Measurements from ENCODE around the gene TREML4. TPM values are rescaled to one million over a fixed set of nuclear protein-coding genes. Genes with fewer than 3 reads are reported as not detected.

TREML4 gene
- total and polyA plus RNA-seq, 3 donors from 2014 or later, result not detected

DNA sequence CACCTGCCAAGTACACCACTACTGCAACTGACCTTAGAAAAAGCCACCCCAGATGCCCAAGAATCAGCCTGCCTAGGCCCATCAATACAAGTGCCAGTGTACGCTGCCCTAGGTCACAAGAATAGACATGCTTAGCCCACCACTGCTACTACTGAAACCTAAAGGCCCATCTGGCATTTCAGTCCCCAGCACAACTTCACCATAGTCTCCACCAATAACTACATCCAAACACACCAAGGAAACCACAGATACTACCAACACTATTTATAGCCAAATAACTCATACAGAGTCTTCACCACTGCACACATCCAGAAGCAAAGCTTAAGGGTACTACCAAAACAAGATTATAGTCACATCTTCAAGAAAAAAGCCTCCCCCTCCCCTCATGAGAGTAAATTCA, 28.2 kb downstream of the TREML4 start:
- 88 to 100% methylated on average over 1 of the region's 1 CpG for WGBS, 2 donors
- Histone ChIP-seq H3K9me3 (no peaks in the 10 kb centered on the region), H3K4me3 (no peak overlapping the region), H3K27ac (no peak overlapping the region), H3K4me1 (no peaks in the 10 kb centered on the region), H3K27me3 (no peaks in the 10 kb centered on the region), H3K36me3 (ENCODE audit: low read depth, missing control alignments) (no peaks in the 10 kb centered on the region)
- intact Hi-C loops (cut with DNase I; ENCODE audit: low total_unique reads), result no loop called here
- DNase-seq, result no peak
- TF ChIP-seq CTCF (IDR thresholded peaks at IDR 0.05) (no peak), POLR2A (IDR thresholded peaks at IDR 0.05) (no peak)

GRCh38 chr6:41257369-41258195, 29.4 kb downstream of the TREML4 start:
- Histone ChIP-seq H3K4me3 (no peak overlapping the region), H3K27me3 (no peaks in the 10 kb centered on the region), H3K9me3 (no peaks in the 10 kb centered on the region), H3K36me3 (ENCODE audit: low read depth, missing control alignments) (no peaks in the 10 kb centered on the region), H3K27ac (no peak overlapping the region), H3K4me1 (no peaks in the 10 kb centered on the region)
- DNase-seq, result no peak
- intact Hi-C loops (cut with DNase I; ENCODE audit: low total_unique reads), result no loop called here
- TF ChIP-seq POLR2A (IDR thresholded peaks at IDR 0.05), result no peak
- no peak for TF ChIP-seq CTCF (IDR thresholded peaks at IDR 0.05)
- WGBS, 2 donors, result 41 to 47% methylated on average over 2 of the region's 2 CpGs

DNA sequence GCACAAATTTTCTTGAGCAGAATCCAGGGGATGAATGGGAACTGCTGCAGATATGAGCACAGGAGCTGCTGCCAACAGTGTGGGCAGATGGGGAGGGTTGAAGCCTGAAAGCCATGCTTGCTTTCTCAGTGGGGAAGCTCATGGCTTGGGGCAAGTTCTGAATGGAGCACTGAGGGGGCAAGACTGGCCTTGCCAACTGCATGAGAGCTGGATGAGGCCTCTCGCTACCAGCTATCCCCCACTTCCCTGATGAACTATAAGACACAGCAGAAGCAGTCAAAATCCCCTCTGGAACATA, 30.0 kb downstream of the TREML4 start:
- Histone ChIP-seq H3K4me1 (no peaks in the 10 kb centered on the region), H3K36me3 (ENCODE audit: low read depth, missing control alignments) (no peaks in the 10 kb centered on the region), H3K27me3 (no peaks in the 10 kb centered on the region), H3K4me3 (no peak overlapping the region), H3K9me3 (no peaks in the 10 kb centered on the region), H3K27ac (no peak overlapping the region)
- intact Hi-C loops (cut with DNase I; ENCODE audit: low total_unique reads), result no loop called here
- no peak for DNase-seq
- WGBS, 2 donors, result 75 to 100% methylated on average over 1 of the region's 1 CpG
- TF ChIP-seq CTCF (IDR thresholded peaks at IDR 0.05) (no peak), POLR2A (IDR thresholded peaks at IDR 0.05) (no peak)

- no peak for TF ChIP-seq CTCF (IDR thresholded peaks at IDR 0.05)
- no peak for TF ChIP-seq POLR2A (IDR thresholded peaks at IDR 0.05)
- no peaks in the 10 kb centered on the region for H3K9me3 ChIP-seq
- no peaks in the 10 kb centered on the region for H3K27me3 ChIP-seq
- 72 to 81% methylated on average over 2 of the region's 2 CpGs for whole genome bisulfite sequencing, 2 donors
- intact Hi-C loops (cut with DNase I; ENCODE audit: low total_unique reads), result no loop called here
- DNase-seq, result no peak
- H3K4me3 ChIP-seq, result no peak overlapping the region
- H3K36me3 ChIP-seq (ENCODE audit: low read depth, missing control alignments), result no peaks in the 10 kb centered on the region
- H3K4me1 ChIP-seq, result no peaks in the 10 kb centered on the region
- H3K27ac ChIP-seq, result no peak overlapping the region
Measured at GRCh38 chr6:41262401-41262800, 34.3 kb downstream of the TREML4 start.

GRCh38 chr6:41263267-41263666, 35.1 kb downstream of the TREML4 start:
- Histone ChIP-seq H3K4me1 (no peaks in the 10 kb centered on the region), H3K27ac (no peak overlapping the region), H3K27me3 (no peaks in the 10 kb centered on the region), H3K36me3 (ENCODE audit: low read depth, missing control alignments) (no peaks in the 10 kb centered on the region), H3K4me3 (no peak overlapping the region), H3K9me3 (no peaks in the 10 kb centered on the region)
- intact Hi-C loops (cut with DNase I; ENCODE audit: low total_unique reads), result no loop called here
- no peak for DNase-seq
- WGBS, 2 donors, result 93 to 98% methylated on average over 1 of the region's 1 CpG
- TF ChIP-seq POLR2A (IDR thresholded peaks at IDR 0.05), result no peak
- no peak for TF ChIP-seq CTCF (IDR thresholded peaks at IDR 0.05)
